ENCODE data around the gene GCC2. TPM values are rescaled to one million over a fixed set of nuclear protein-coding genes. Genes with fewer than 3 reads are reported as not detected.
A peak's percentile ranks its signal among the peaks of the same experiment; 100 is the strongest.

GCC2 gene
- total RNA-seq (39.4 and 44.6 TPM in 2 replicates), polyA plus RNA-seq (48.1 and 53.7 TPM in 2 replicates)

GRCh38 chr2:108448678-108449409, at the start of gene GCC2:
TSS of gene GCC2 (plus strand) at chr2:108449206. CDS start at chr2:108449275, 69 bp downstream.
- peak; percentile 97 for DNase-seq (ENCODE audit: low spot score)
- H3K36me3 ChIP-seq (replicated peaks; ENCODE audit: insufficient read depth, low read depth): no peaks in the 10 kb centered on the region
- peaks cover 35% of the 10 kb centered on the region for H3K79me2 ChIP-seq
- peak within 1 kb of the TSS; percentile 96 for H3K27ac ChIP-seq
- H3K4me1 ChIP-seq (ENCODE audit: insufficient read depth): peaks cover 6% of the 10 kb centered on the region
- H3K4me3 ChIP-seq: peak within 1 kb of the TSS; percentile 59
- TF ChIP-seq CTCF (IDR thresholded peaks at IDR 0.05; ENCODE audit: poor library complexity) (no peak), EZH2phosphoT487 (IDR thresholded peaks at IDR 0.05; ENCODE audit: low read depth, severe bottlenecking, unreplicated experiment) (no peak), EZH2 (IDR thresholded peaks at IDR 0.05; ENCODE audit: borderline replicate concordance) (no peak)
- H3K9me3 ChIP-seq (ENCODE audit: low read depth): no peaks in the 10 kb centered on the region
- no peaks in the 10 kb centered on the region for H4K20me1 ChIP-seq (ENCODE audit: insufficient read depth, poor library complexity, severe bottlenecking)
- H3K27me3 ChIP-seq: no peaks in the 10 kb centered on the region
- no peaks in the 10 kb centered on the region for H3K9me2 ChIP-seq (replicated peaks; ENCODE audit: insufficient read depth)
- peak within 1 kb of the TSS; percentile 85 for H3K4me2 ChIP-seq
- H2AFZ ChIP-seq: peak within 1 kb of the TSS; percentile 88
- 1% methylated on average over 55 of the region's 55 CpGs for WGBS (ENCODE audit: low lambda C conversion rate, missing lambda C conversion rate)

GRCh38 chr2:108399479-108399878, 49.5 kb upstream of the GCC2 start:
- Histone ChIP-seq H3K9me2 (replicated peaks; ENCODE audit: insufficient read depth) (no peaks in the 10 kb centered on the region), H3K4me3 (no peak overlapping the region), H3K27me3 (no peaks in the 10 kb centered on the region), H3K4me2 (no peak overlapping the region), H3K9me3 (ENCODE audit: low read depth) (no peaks in the 10 kb centered on the region), H3K79me2 (no peaks in the 10 kb centered on the region), H3K4me1 (ENCODE audit: insufficient read depth) (peaks cover 7% of the 10 kb centered on the region), H3K27ac (no peak overlapping the region), H3K36me3 (replicated peaks; ENCODE audit: insufficient read depth, low read depth) (no peaks in the 10 kb centered on the region), H4K20me1 (ENCODE audit: insufficient read depth, poor library complexity, severe bottlenecking) (no peaks in the 10 kb centered on the region), H2AFZ (no peak overlapping the region)
- WGBS (ENCODE audit: low lambda C conversion rate, missing lambda C conversion rate): 93% methylated on average over 2 of the region's 2 CpGs
- DNase-seq (ENCODE audit: low spot score): no peak
- TF ChIP-seq EZH2 (IDR thresholded peaks at IDR 0.05; ENCODE audit: borderline replicate concordance) (no peak), CTCF (IDR thresholded peaks at IDR 0.05; ENCODE audit: poor library complexity) (no peak), EZH2phosphoT487 (IDR thresholded peaks at IDR 0.05; ENCODE audit: low read depth, severe bottlenecking, unreplicated experiment) (no peak)

GRCh38 chr2:108401800-108402199, 47.2 kb upstream of the GCC2 start:
- Histone ChIP-seq H3K4me3 (no peak overlapping the region), H3K4me2 (no peak overlapping the region), H2AFZ (no peak overlapping the region), H3K9me2 (replicated peaks; ENCODE audit: insufficient read depth) (no peaks in the 10 kb centered on the region), H3K79me2 (no peaks in the 10 kb centered on the region), H4K20me1 (ENCODE audit: insufficient read depth, poor library complexity, severe bottlenecking) (no peaks in the 10 kb centered on the region), H3K27ac (no peak overlapping the region), H3K9me3 (ENCODE audit: low read depth) (no peaks in the 10 kb centered on the region), H3K27me3 (no peaks in the 10 kb centered on the region), H3K4me1 (ENCODE audit: insufficient read depth) (peaks cover 7% of the 10 kb centered on the region), H3K36me3 (replicated peaks; ENCODE audit: insufficient read depth, low read depth) (no peaks in the 10 kb centered on the region)
- WGBS (ENCODE audit: low lambda C conversion rate, missing lambda C conversion rate): 84% methylated on average over 3 of the region's 3 CpGs
- TF ChIP-seq CTCF (IDR thresholded peaks at IDR 0.05; ENCODE audit: poor library complexity): no peak
- DNase-seq (ENCODE audit: low spot score): no peak

Measured in hepatocyte (in vitro differentiated cells).